Keratinocyte (primary cell): ENCODE data around the gene ABI1. TPM values are rescaled to one million over a fixed set of nuclear protein-coding genes. Genes with fewer than 3 reads are reported as not detected.

Experiments
- DNase-seq: peaks from one replicate; pipeline ENCODE4 v3.0.0-alpha.2; 2011; ENCODE audit warnings: low read depth, missing footprints, low spot score
- FAIRE-seq: peaks from 2 replicates; lab custom pipeline; 2011; peaks lifted over from hg19 to GRCh38; lab: Jason Lieb, UNC
- H2AFZ ChIP-seq: 2 replicates; pipeline ENCODE4 v1.6.0; 2012; ENCODE audit warnings: low read length, control low read depth, inconsistent platforms; ENCODE audit not compliant: control insufficient read depth
- H3K27ac ChIP-seq: 2 replicates; pipeline ENCODE4 v1.5.1; 2011; ENCODE audit warnings: low read length; ENCODE audit not compliant: control insufficient read depth, insufficient read depth
- H3K27me3 ChIP-seq: 3 replicates; pipeline ENCODE4 v1.6.0; 2011; ENCODE audit warnings: low read length; ENCODE audit not compliant: control insufficient read depth, insufficient read depth; ENCODE audit errors: extremely low read depth
- H3K36me3 ChIP-seq, 2 experiments: 2 replicates in 1 of 2; 3 replicates in 1 of 2; pipeline ENCODE4 v1.5.1; 2011; ENCODE audit warnings: low read length in 2 of 2, mild to moderate bottlenecking in 1 of 2; ENCODE audit not compliant: control insufficient read depth in 2 of 2, insufficient read depth in 2 of 2; ENCODE audit errors: extremely low read depth in 1 of 2
- H3K4me1 ChIP-seq: 3 replicates; pipeline ENCODE4 v1.5.1; 2011; ENCODE audit warnings: low read length; ENCODE audit not compliant: control insufficient read depth, insufficient read depth; ENCODE audit errors: extremely low read depth
- H3K4me2 ChIP-seq: 3 replicates; pipeline ENCODE4 v1.6.0; 2011; ENCODE audit warnings: low read depth, low read length; ENCODE audit not compliant: control insufficient read depth, insufficient read depth; ENCODE audit errors: extremely low read depth
- H3K4me3 ChIP-seq, 3 experiments: fragments of 200-600 bp in 1 of 3; sonication (generic) in 1 of 3; 2 replicates in 2 of 3; 3 replicates in 1 of 3; pipeline ENCODE4 v1.5.1; 2011 to 2016; ENCODE audit warnings: low read length in 3 of 3, mild to moderate bottlenecking in 3 of 3, control low read depth in 2 of 3, inconsistent platforms in 1 of 3, low read depth in 1 of 3, mixed read lengths in 1 of 3, mixed run types in 1 of 3, moderate library complexity in 1 of 3; ENCODE audit not compliant: control insufficient read depth in 2 of 3, insufficient read depth in 2 of 3; ENCODE audit errors: extremely low read depth in 1 of 3
- H3K79me2 ChIP-seq: 2 replicates; pipeline ENCODE4 v1.6.0; 2012; ENCODE audit warnings: low read length; ENCODE audit not compliant: control insufficient read depth, insufficient read depth
- H3K9ac ChIP-seq: 3 replicates; pipeline ENCODE4 v1.6.0; 2011; ENCODE audit warnings: low read length; ENCODE audit not compliant: control insufficient read depth, insufficient read depth; ENCODE audit errors: extremely low read depth
- H3K9me1 ChIP-seq: 3 replicates; pipeline ENCODE4 v1.6.0; 2011; ENCODE audit warnings: low read length; ENCODE audit not compliant: control insufficient read depth, insufficient read depth; ENCODE audit errors: extremely low read depth
- H3K9me3 ChIP-seq: 2 replicates; pipeline ENCODE4 v1.5.1; 2012; ENCODE audit warnings: low read depth, low read length; ENCODE audit not compliant: control insufficient read depth
- H4K20me1 ChIP-seq: 3 replicates; pipeline ENCODE4 v1.6.0; 2011; ENCODE audit warnings: low read length; ENCODE audit not compliant: control insufficient read depth, insufficient read depth; ENCODE audit errors: extremely low read depth
- EZH2 ChIP-seq: IDR thresholded peaks from one replicate; pipeline ENCODE4 v1.6.1; 2012; ENCODE audit warnings: inconsistent platforms, mild to moderate bottlenecking, low read length, moderate library complexity
- dilution Hi-C: fragments of 300-500 bp; cut with MboI; formaldehyde crosslinking; loops from one replicate; pipeline ENCODE4 v1.7.0; 2020; ENCODE audit warnings: low sequenced_read_pairs; ENCODE audit not compliant: extremely low pct_ligation_motif_present
- polyA plus RNA-seq, 5 experiments: library from polyadenylated mRNA; depleted of rRNA in 3 of 5; stranded (reverse) in 3 of 5; stranded (forward) in 1 of 5; unstranded in 1 of 5; fragments of >200 nt; gene quantifications; 1 replicate in 1 of 5; 2 replicates in 3 of 5; 3 replicates in 1 of 5; pipeline versions ENCODE4 v1.2.1 to v1.2.3, GENCODE V29; 2011 to 2012; ENCODE audit warnings: missing spikeins in 2 of 5, low read depth in 1 of 5, low replicate concordance in 1 of 5
- TF ChIP-seq, protein P1 (sequence below), 3 experiments: IDR thresholded peaks in 1 of 3; conservative IDR thresholded peaks in 1 of 3; optimal IDR thresholded peaks in 1 of 3; 2 replicates in 2 of 3; 3 replicates in 1 of 3; pipeline versions ENCODE3 to v1.5.1; 2011; ENCODE audit warnings: low read length in 3 of 3, mild to moderate bottlenecking in 3 of 3, moderate library complexity in 2 of 3, control low read depth in 1 of 3, inconsistent platforms in 1 of 3; ENCODE audit not compliant: insufficient read depth in 2 of 3; ENCODE audit errors: extremely low read depth in 1 of 3

Gene ABI1
- polyA plus RNA-seq, 1 donor (not counting 4 experiments of a cell fraction or from before 2014, with no cell fraction given) = 78.9 TPM

DNA sequence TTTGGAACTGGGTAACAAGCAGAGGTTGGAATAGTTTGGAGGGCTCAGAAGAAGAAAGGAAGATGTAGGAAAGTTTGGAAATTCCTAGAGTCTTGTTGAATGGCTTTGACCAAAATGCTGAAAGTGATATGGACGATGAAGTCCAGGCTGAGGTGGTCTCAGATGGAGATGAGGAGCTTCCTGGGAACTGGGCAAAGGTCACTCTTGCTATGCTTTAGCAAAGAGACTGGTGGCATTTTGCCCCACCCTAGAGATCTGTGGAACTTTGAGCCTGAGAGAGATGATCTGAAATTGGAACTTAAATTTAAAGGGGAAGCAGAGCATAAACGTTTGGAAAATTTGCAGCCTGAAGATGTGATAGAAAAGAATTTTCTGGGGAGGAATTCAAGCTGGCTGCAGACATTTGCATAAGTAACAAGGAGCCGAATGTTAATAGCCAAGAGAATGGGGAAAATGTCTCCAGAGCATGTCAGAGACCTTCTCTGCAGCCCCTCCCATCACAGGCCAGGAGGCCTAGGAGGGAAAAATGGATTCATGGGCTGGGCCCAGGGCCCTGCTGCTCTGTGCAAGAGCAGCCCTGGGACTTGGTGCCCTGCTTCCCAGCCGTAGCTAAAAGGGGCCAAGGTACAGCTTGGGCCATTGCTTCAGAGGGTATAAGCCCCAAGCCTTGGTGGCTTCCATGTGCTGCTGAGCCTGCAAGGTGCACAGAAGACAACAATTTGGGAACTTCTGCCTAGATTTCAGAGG lies 159.7 kb downstream of the ABI1 start:
- peaks cover 4% of the 10 kb centered on the region for H4K20me1 ChIP-seq
- H3K27me3 ChIP-seq = no peaks in the 10 kb centered on the region
- H2AFZ ChIP-seq = no peak overlapping the region
- no peak overlapping the region for H3K4me3 ChIP-seq
- FAIRE-seq (no peak), DNase-seq (no peak)
- H3K79me2 ChIP-seq = peaks cover 55% of the 10 kb centered on the region
- no peak overlapping the region for H3K27ac ChIP-seq
- H3K36me3 ChIP-seq = peaks cover 0 to 6% of the 10 kb centered on the region in 2 experiments
- H3K9ac ChIP-seq = no peak overlapping the region
- dilution Hi-C loops = no loop called here
- no peak for TF ChIP-seq EZH2
- TF ChIP-seq, protein P1, sequence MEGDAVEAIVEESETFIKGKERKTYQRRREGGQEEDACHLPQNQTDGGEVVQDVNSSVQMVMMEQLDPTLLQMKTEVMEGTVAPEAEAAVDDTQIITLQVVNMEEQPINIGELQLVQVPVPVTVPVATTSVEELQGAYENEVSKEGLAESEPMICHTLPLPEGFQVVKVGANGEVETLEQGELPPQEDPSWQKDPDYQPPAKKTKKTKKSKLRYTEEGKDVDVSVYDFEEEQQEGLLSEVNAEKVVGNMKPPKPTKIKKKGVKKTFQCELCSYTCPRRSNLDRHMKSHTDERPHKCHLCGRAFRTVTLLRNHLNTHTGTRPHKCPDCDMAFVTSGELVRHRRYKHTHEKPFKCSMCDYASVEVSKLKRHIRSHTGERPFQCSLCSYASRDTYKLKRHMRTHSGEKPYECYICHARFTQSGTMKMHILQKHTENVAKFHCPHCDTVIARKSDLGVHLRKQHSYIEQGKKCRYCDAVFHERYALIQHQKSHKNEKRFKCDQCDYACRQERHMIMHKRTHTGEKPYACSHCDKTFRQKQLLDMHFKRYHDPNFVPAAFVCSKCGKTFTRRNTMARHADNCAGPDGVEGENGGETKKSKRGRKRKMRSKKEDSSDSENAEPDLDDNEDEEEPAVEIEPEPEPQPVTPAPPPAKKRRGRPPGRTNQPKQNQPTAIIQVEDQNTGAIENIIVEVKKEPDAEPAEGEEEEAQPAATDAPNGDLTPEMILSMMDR (optimal IDR thresholded peaks at IDR 0.05 in 1 of 3, IDR thresholded peaks at IDR 0.05 in 1 of 3, conservative IDR thresholded peaks at IDR 0.05 in 1 of 3; ENCODE audit: extremely low read depth in 1 of 3, insufficient read depth in 2 of 3, low read length in 3 of 3) = no peak
- H3K4me2 ChIP-seq = no peak overlapping the region
- H3K4me1 ChIP-seq = peaks cover 10% of the 10 kb centered on the region
- no peaks in the 10 kb centered on the region for H3K9me1 ChIP-seq
- no peaks in the 10 kb centered on the region for H3K9me3 ChIP-seq

DNA sequence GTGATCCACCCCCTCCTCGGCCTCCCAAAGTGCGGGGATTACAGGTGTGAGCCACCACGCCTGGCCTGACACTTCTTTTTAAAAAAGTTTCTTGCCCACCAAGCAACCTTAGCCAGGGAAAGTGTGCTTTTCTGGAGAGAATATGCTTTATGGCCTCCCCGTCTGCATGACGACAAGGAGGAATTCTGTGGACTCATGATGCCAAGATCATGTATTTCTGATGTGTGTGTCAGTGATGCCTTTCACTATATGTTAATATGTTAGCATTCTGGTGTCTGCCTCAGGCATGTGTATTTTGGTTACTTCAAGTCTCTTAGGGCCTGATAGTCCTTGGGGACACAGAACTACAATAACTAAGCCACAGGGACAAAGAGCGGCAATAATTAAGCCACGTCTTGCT lies 161.1 kb downstream of the ABI1 start:
- dilution Hi-C loops = no loop called here
- Histone ChIP-seq H3K9me1 (no peaks in the 10 kb centered on the region), H2AFZ (no peak overlapping the region), H3K4me3 (no peak overlapping the region), H3K4me2 (no peak overlapping the region), H3K4me1 (peaks cover 10% of the 10 kb centered on the region), H3K9ac (no peak overlapping the region), H3K79me2 (peaks cover 55% of the 10 kb centered on the region), H3K9me3 (no peaks in the 10 kb centered on the region), H3K27me3 (no peaks in the 10 kb centered on the region), H4K20me1 (peaks cover 4% of the 10 kb centered on the region), H3K27ac (no peak overlapping the region), H3K36me3 (peaks cover 0 to 1% of the 10 kb centered on the region in 2 experiments)
- DNase-seq (no peak), FAIRE-seq (no peak)
- TF ChIP-seq, protein P1 (optimal IDR thresholded peaks at IDR 0.05 in 1 of 3, IDR thresholded peaks at IDR 0.05 in 1 of 3, conservative IDR thresholded peaks at IDR 0.05 in 1 of 3; ENCODE audit: extremely low read depth in 1 of 3, insufficient read depth in 2 of 3, low read length in 3 of 3) = no peak
- TF ChIP-seq EZH2 = no peak
